ENCODE measurements around the gene ZC3H7B.

DNA sequence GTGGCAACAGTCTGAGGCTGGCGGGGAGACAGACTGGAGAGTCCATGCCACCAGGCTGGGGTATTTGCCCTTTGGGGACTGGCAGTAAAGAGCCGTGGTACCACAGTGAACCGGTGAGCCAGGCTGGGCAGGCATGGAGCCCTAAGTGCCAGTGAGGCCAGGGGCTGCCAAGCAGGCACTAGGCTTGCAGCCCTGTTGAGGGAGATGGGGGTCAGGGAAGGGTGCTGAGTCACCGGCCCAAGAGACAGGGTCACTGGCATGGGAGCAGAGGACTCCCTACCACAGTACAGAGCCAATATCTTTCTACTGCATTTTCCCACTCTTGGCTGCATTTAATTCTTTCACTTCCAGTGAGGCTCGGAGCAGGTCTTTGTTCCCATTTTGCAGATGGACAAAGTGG is 49.7 kb downstream of the ZC3H7B start:
- TF ChIP-seq, protein P1, sequence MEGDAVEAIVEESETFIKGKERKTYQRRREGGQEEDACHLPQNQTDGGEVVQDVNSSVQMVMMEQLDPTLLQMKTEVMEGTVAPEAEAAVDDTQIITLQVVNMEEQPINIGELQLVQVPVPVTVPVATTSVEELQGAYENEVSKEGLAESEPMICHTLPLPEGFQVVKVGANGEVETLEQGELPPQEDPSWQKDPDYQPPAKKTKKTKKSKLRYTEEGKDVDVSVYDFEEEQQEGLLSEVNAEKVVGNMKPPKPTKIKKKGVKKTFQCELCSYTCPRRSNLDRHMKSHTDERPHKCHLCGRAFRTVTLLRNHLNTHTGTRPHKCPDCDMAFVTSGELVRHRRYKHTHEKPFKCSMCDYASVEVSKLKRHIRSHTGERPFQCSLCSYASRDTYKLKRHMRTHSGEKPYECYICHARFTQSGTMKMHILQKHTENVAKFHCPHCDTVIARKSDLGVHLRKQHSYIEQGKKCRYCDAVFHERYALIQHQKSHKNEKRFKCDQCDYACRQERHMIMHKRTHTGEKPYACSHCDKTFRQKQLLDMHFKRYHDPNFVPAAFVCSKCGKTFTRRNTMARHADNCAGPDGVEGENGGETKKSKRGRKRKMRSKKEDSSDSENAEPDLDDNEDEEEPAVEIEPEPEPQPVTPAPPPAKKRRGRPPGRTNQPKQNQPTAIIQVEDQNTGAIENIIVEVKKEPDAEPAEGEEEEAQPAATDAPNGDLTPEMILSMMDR (IDR thresholded peaks at IDR 0.05), result no peak
- TF ChIP-seq POLR2A (IDR thresholded peaks at IDR 0.05) (no peak), POLR2AphosphoS5 (IDR thresholded peaks at IDR 0.05) (no peak)
